GM12878 (cell line): ENCODE results near the gene COL23A1. TPM values are rescaled to one million over a fixed set of nuclear protein-coding genes. Genes with fewer than 3 reads are reported as not detected.

Experiments used
- ATAC-seq: fragments of 200-7000 bp; cut with Tn5 transposase; 3 replicates; pipeline ENCODE4 v1.9.1; 2020; ENCODE audit warnings: mild to moderate bottlenecking, moderate library complexity
- BruUV-seq: library from RNA; stranded (reverse); fragments of 400-500 nt; replicated peaks from 2 replicates; lab custom pipeline; 2021; lab: Mats Ljungman, UMichigan
- CTCF ChIA-PET: fragments of 300-600 bp; sonication (Branson Sonifier 250); formaldehyde crosslinking; extraction: SDS; loops from one replicate; lab custom pipeline; 2021; ENCODE audit warnings: inconsistent platforms; lab: Yijun Ruan, JAX
- POLR2A ChIA-PET: fragments of 350-600 bp; formaldehyde crosslinking; extraction: SDS; loops from one replicate; lab custom pipeline; 2021; ENCODE audit warnings: inconsistent platforms; lab: Charles Lee
- RAD21 ChIA-PET: fragments of 300-600 bp; sonication (Branson Sonifier 250); formaldehyde crosslinking; loops from one replicate; lab custom pipeline; 2023; ENCODE audit warnings: antibody characterized with exemption; ENCODE audit not compliant: unreplicated experiment; lab: Charles Lee
- SMC1A ChIA-PET: fragments of 300-600 bp; sonication (Branson Sonifier 250); formaldehyde crosslinking; loops from one replicate; lab custom pipeline; 2023; ENCODE audit not compliant: unreplicated experiment, uncharacterized antibody; lab: Charles Lee
- DNase-seq: peaks from one replicate; pipeline ENCODE4 v3.0.0-alpha.2; 2011; ENCODE audit warnings: low read depth, low spot score
- FAIRE-seq: peaks from 3 replicates; lab custom pipeline; 2011; peaks lifted over from hg19 to GRCh38; lab: Jason Lieb, UNC
- H2AFZ ChIP-seq: 2 replicates; pipeline ENCODE4 v1.6.0; 2011; ENCODE audit warnings: low read depth, low read length, control low read depth; ENCODE audit not compliant: control insufficient read depth
- H3K27ac ChIP-seq: 2 replicates; pipeline ENCODE4 v1.5.1; 2011; ENCODE audit warnings: control low read depth; ENCODE audit not compliant: control insufficient read depth, insufficient read depth
- H3K27me3 ChIP-seq, 2 experiments: replicated peaks in 1 of 2; 2 replicates each; pipeline versions ENCODE4 v1.6.0 to v1.6.1; 2011; ENCODE audit warnings: low read length in 1 of 2; ENCODE audit not compliant: control insufficient read depth in 2 of 2, insufficient read depth in 2 of 2
- H3K36me3 ChIP-seq, 2 experiments: 2 replicates each; pipeline ENCODE4 v1.5.1; 2011; ENCODE audit warnings: low read length in 1 of 2; ENCODE audit not compliant: control insufficient read depth in 2 of 2, insufficient read depth in 2 of 2
- H3K4me1 ChIP-seq: 2 replicates; pipeline ENCODE4 v1.6.1; 2011; ENCODE audit warnings: mild to moderate bottlenecking, low read length, moderate library complexity, mixed read lengths; ENCODE audit not compliant: control insufficient read depth, insufficient read depth
- H3K4me2 ChIP-seq: 2 replicates; pipeline ENCODE4 v1.6.0; 2011; ENCODE audit warnings: control low read depth; ENCODE audit not compliant: control insufficient read depth, insufficient read depth
- H3K4me3 ChIP-seq: fragments of 200-600 bp; sonication (generic); 2 replicates; pipeline ENCODE4 v1.5.1; 2016
- H3K79me2 ChIP-seq: 2 replicates; pipeline ENCODE4 v1.6.0; 2011; ENCODE audit warnings: low read length; ENCODE audit not compliant: control insufficient read depth, insufficient read depth
- H3K9ac ChIP-seq: 2 replicates; pipeline ENCODE4 v1.8.0; 2011; ENCODE audit warnings: low read length, control low read depth, mixed read lengths; ENCODE audit not compliant: control insufficient read depth, insufficient read depth
- H3K9me3 ChIP-seq: replicated peaks from 3 replicates; pipeline ENCODE4 v1.5.1; 2011; ENCODE audit warnings: mild to moderate bottlenecking, low read length; ENCODE audit not compliant: control insufficient read depth, insufficient read depth
- H4K20me1 ChIP-seq: 2 replicates; pipeline ENCODE4 v1.6.0; 2011; ENCODE audit not compliant: control insufficient read depth, insufficient read depth
- EED ChIP-seq: sonication (generic); IDR thresholded peaks from 2 replicates; pipeline ENCODE4 v1.6.1; 2016; ENCODE audit warnings: antibody characterized with exemption, low read depth
- EP300 ChIP-seq, 2 experiments: fragments of 150-350 bp in 1 of 2; IDR thresholded peaks; 2 replicates each; pipeline ENCODE4 v1.6.1; 2011 to 2012; ENCODE audit warnings: low read depth in 2 of 2, low read length in 2 of 2, borderline replicate concordance in 1 of 2, improper control_type of control experiment in 1 of 2, inconsistent platforms in 1 of 2; ENCODE audit not compliant: control insufficient read depth in 1 of 2
- HSF1 ChIP-seq: fragments of 150-350 bp; IDR thresholded peaks from 2 replicates; pipeline ENCODE4 v1.6.1; 2014; ENCODE audit warnings: mild to moderate bottlenecking, low read depth, low read length
- PAX5 ChIP-seq: IDR thresholded peaks from 2 replicates; pipeline ENCODE4 v1.6.1; 2011; ENCODE audit warnings: low read depth, low read length, borderline replicate concordance
- SPI1 ChIP-seq: IDR thresholded peaks from 2 replicates; pipeline ENCODE4 v1.6.1; 2011; ENCODE audit warnings: low read depth, mild to moderate bottlenecking, low read length, moderate library complexity, borderline replicate concordance; ENCODE audit not compliant: insufficient read depth
- STAT1 ChIP-seq: fragments of 450-650 bp; conservative IDR thresholded peaks from 2 replicates; pipeline ENCODE4 v1.6.1; 2014; ENCODE audit warnings: antibody characterized with exemption, mild to moderate bottlenecking
- WRNIP1 ChIP-seq: IDR thresholded peaks from 2 replicates; pipeline ENCODE4 v1.6.1; 2011; ENCODE audit warnings: low read depth, low read length, improper control_type of control experiment, borderline replicate concordance
- ZBTB40 ChIP-seq: fragments of 450-650 bp; IDR thresholded peaks from 2 replicates; pipeline ENCODE4 v1.6.1; 2016; ENCODE audit warnings: mild to moderate bottlenecking, moderate library complexity, borderline replicate concordance
- WGBS: methylation state at CpG from one replicate; pipeline ENCODE4 v1.1.6; 2016; ENCODE audit warnings: low lambda C conversion rate; ENCODE audit not compliant: insufficient replicate concordance, insufficient coverage; ENCODE audit errors: missing lambda C conversion rate; 5-methylcytosine and 5-hydroxymethylcytosine counted together
- in situ Hi-C: fragments of 300-500 bp; cut with MboI; formaldehyde crosslinking; loops from 9 replicates; pipeline ENCODE4 v1.14.3; 2018; ENCODE audit warnings: mixed read lengths
- intact Hi-C: fragments of 100-400 bp; cut with micrococcal nuclease; formaldehyde crosslinking; loops from one replicate; pipeline ENCODE4 v1.14.2; 2022; ENCODE audit not compliant: unreplicated experiment
- polyA plus RNA-seq, 11 experiments: library from polyadenylated mRNA; depleted of rRNA in 4 of 11; unstranded in 6 of 11; stranded (reverse) in 5 of 11; fragments of >200 nt; fragmentation: Nextera tagmentation in 4 of 11; fragmentation: Illumina TruSeq in 1 of 11; extraction: Ambion mirVana in 4 of 11; extraction: Trizol in 1 of 11; gene quantifications; 1 replicate in 1 of 11; 2 replicates in 10 of 11; pipeline versions ENCODE4 v1.2.1 to v1.2.3, GENCODE V29; 2011 to 2016; ENCODE audit warnings: inconsistent platforms in 2 of 11, missing spikeins in 2 of 11, low read depth in 1 of 11
- total RNA-seq, 4 experiments: library from RNA; depleted of rRNA in 3 of 4; stranded (reverse); fragments of >200 nt in 3 of 4; fragmentation: Illumina TruSeq in 1 of 4; extraction: Trizol in 1 of 4; gene quantifications; 2 replicates each; pipeline versions ENCODE4 v1.2.1 to v1.2.3, GENCODE V29; 2013 to 2021
- TF ChIP-seq, protein P1 (sequence below): IDR thresholded peaks from 2 replicates; pipeline ENCODE4 v1.6.1; 2012; ENCODE audit warnings: low read depth, low read length, improper control_type of control experiment
- TF ChIP-seq, protein P2 (sequence below): fragments of 450-650 bp; IDR thresholded peaks from 2 replicates; pipeline ENCODE4 v1.6.1; 2014; ENCODE audit warnings: mild to moderate bottlenecking
- TF ChIP-seq, protein P3 (sequence below): IDR thresholded peaks from 2 replicates; pipeline ENCODE4 v1.6.1; 2011; ENCODE audit warnings: mild to moderate bottlenecking, low read depth, low read length, moderate library complexity; ENCODE audit not compliant: insufficient replicate concordance

The COL23A1 gene
- total and polyA plus RNA-seq, 10 of the 15 experiments (the other 5 are each of a cell fraction or from before 2014, with no cell fraction given) = 0.03 to 0.83 (median 0.09) TPM; not detected in 5

- Histone ChIP-seq H3K4me1 (no peaks in the 10 kb centered on the region), H3K27me3 (no peaks in the 10 kb centered on the region; a peak in 2 of 4 replicates), H3K79me2 (no peaks in the 10 kb centered on the region), H3K9me3 (no peaks in the 10 kb centered on the region), H3K4me2 (no peak overlapping the region), H3K9ac (no peak overlapping the region), H3K36me3 (no peaks in the 10 kb centered on the region), H2AFZ (no peak overlapping the region), H4K20me1 (no peaks in the 10 kb centered on the region), H3K4me3 (no peak overlapping the region), H3K27ac (no peak overlapping the region)
- ChIA-PET RAD21 (no interaction called here), POLR2A (no interaction called here), SMC1A (no interaction called here), CTCF (interaction anchor here (0.7 kb wide), 1 partner anchor 44 kb away, joined by 3 read pairs; no protein-coding TSS in a partner anchor)
- intact Hi-C loops = no loop called here
- FAIRE-seq (no peak), ATAC-seq (no peak), DNase-seq (no peak)
- 44% methylated on average over 42 of the region's 42 CpGs for WGBS
- no TSS peak for BruUV-seq
- in situ Hi-C loops = no loop called here
- TF ChIP-seq HSF1 = no peak
- TF ChIP-seq STAT1 = no peak
- no peak for TF ChIP-seq ZBTB40
- TF ChIP-seq, protein P1, sequence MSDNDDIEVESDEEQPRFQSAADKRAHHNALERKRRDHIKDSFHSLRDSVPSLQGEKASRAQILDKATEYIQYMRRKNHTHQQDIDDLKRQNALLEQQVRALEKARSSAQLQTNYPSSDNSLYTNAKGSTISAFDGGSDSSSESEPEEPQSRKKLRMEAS = no peak
- TF ChIP-seq EP300 (IDR thresholded peaks at IDR 0.05; ENCODE audit: borderline replicate concordance in 1 of 2, control insufficient read depth in 1 of 2, low read depth in 2 of 2, low read length in 2 of 2) = no peak
- TF ChIP-seq, protein P2, sequence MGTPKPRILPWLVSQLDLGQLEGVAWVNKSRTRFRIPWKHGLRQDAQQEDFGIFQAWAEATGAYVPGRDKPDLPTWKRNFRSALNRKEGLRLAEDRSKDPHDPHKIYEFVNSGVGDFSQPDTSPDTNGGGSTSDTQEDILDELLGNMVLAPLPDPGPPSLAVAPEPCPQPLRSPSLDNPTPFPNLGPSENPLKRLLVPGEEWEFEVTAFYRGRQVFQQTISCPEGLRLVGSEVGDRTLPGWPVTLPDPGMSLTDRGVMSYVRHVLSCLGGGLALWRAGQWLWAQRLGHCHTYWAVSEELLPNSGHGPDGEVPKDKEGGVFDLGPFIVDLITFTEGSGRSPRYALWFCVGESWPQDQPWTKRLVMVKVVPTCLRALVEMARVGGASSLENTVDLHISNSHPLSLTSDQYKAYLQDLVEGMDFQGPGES = no peak
- TF ChIP-seq PAX5 = no peak
- TF ChIP-seq, protein P3, sequence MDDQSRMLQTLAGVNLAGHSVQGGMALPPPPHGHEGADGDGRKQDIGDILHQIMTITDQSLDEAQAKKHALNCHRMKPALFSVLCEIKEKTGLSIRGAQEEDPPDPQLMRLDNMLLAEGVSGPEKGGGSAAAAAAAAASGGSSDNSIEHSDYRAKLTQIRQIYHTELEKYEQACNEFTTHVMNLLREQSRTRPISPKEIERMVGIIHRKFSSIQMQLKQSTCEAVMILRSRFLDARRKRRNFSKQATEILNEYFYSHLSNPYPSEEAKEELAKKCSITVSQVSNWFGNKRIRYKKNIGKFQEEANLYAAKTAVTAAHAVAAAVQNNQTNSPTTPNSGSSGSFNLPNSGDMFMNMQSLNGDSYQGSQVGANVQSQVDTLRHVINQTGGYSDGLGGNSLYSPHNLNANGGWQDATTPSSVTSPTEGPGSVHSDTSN = no peak
- no peak for TF ChIP-seq EED
- TF ChIP-seq WRNIP1 = no peak
- TF ChIP-seq SPI1 = no peak
Observed at GRCh38 chr5:178383919-178384815, 206.0 kb downstream of the COL23A1 start.
